Chondrocyte (in vitro differentiated cells): ENCODE data around the gene GALNT13. TPM values are rescaled to one million over a fixed set of nuclear protein-coding genes. Genes with fewer than 3 reads are reported as not detected.

Experiments
- DNase-seq: peaks from one replicate; pipeline ENCODE4 v3.0.0; 2021; ENCODE audit warnings: mixed read lengths, low spot score
- H3K27ac Mint-ChIP-seq: one replicate; pipeline ENCODE4 v1.8.0; 2021; ENCODE audit warnings: mild to moderate bottlenecking, moderate library complexity, mixed read lengths; ENCODE audit not compliant: unreplicated experiment
- H3K27me3 Mint-ChIP-seq: 2 replicates; pipeline ENCODE4 v1.8.0; 2021; ENCODE audit warnings: low read depth, mixed read lengths
- H3K36me3 Mint-ChIP-seq: 2 replicates; pipeline ENCODE4 v1.8.0; 2021; ENCODE audit warnings: low read depth, mixed read lengths
- H3K4me1 Mint-ChIP-seq: 2 replicates; pipeline ENCODE4 v1.8.0; 2021; ENCODE audit warnings: low read depth, mild to moderate bottlenecking, mixed read lengths
- H3K4me3 Mint-ChIP-seq: one replicate; pipeline ENCODE4 v1.8.0; 2021; ENCODE audit warnings: mild to moderate bottlenecking, moderate library complexity, mixed read lengths; ENCODE audit not compliant: unreplicated experiment
- H3K9me3 Mint-ChIP-seq: 2 replicates; pipeline ENCODE4 v1.8.0; 2021; ENCODE audit warnings: low read depth, mixed read lengths
- CTCF ChIP-seq: fragments of 200-600 bp; sonication (generic); IDR thresholded peaks from 2 replicates; pipeline ENCODE4 v1.5.0; 2021; ENCODE audit warnings: antibody characterized with exemption, mild to moderate bottlenecking, moderate library complexity
- total RNA-seq: library from RNA; stranded (reverse); gene quantifications from 3 replicates; pipeline ENCODE4 v1.2.1, GENCODE V29; 2021

GALNT13 gene
- total RNA-seq, 1 donor from 2014 or later = not detected

GRCh38 chr2:153944800-153945199, 73.1 kb downstream of the GALNT13 start:
- Mint-ChIP-seq H3K27me3 (peaks cover 2% of the 10 kb centered on the region), H3K4me3 (no peak overlapping the region), H3K36me3 (no peaks in the 10 kb centered on the region), H3K4me1 (no peaks in the 10 kb centered on the region), H3K27ac (no peak overlapping the region), H3K9me3 (peaks cover 8% of the 10 kb centered on the region)
- DNase-seq = no peak
- TF ChIP-seq CTCF = no peak

GRCh38 chr2:153946036-153946435, 74.3 kb downstream of the GALNT13 start:
- Mint-ChIP-seq H3K9me3 (peaks cover 8% of the 10 kb centered on the region), H3K27ac (no peak overlapping the region), H3K36me3 (no peaks in the 10 kb centered on the region), H3K4me3 (no peak overlapping the region), H3K4me1 (no peaks in the 10 kb centered on the region), H3K27me3 (peaks cover 2% of the 10 kb centered on the region)
- no peak for TF ChIP-seq CTCF
- DNase-seq = no peak

- no peaks in the 10 kb centered on the region for H3K9me3 Mint-ChIP-seq
- no peak overlapping the region for H3K4me3 Mint-ChIP-seq
- no peak for TF ChIP-seq CTCF
- H3K4me1 Mint-ChIP-seq = no peaks in the 10 kb centered on the region
- H3K36me3 Mint-ChIP-seq = no peaks in the 10 kb centered on the region
- no peak overlapping the region for H3K27ac Mint-ChIP-seq
- no peaks in the 10 kb centered on the region for H3K27me3 Mint-ChIP-seq
- DNase-seq = no peak
Observed at GRCh38 chr2:153953761-153954160, 82.0 kb downstream of the GALNT13 start.

GRCh38 chr2:153963256-153963655, 91.5 kb downstream of the GALNT13 start:
- Mint-ChIP-seq H3K36me3 (no peaks in the 10 kb centered on the region), H3K4me3 (no peak overlapping the region), H3K4me1 (peaks cover 13% of the 10 kb centered on the region), H3K27ac (no peak overlapping the region), H3K9me3 (peaks cover 10% of the 10 kb centered on the region), H3K27me3 (no peaks in the 10 kb centered on the region)
- DNase-seq = no peak
- TF ChIP-seq CTCF = no peak

GRCh38 chr2:153967248-153967973, 95.7 kb downstream of the GALNT13 start:
- Mint-ChIP-seq H3K36me3 (no peaks in the 10 kb centered on the region), H3K27ac (no peak overlapping the region), H3K9me3 (peaks cover 5% of the 10 kb centered on the region), H3K27me3 (no peaks in the 10 kb centered on the region), H3K4me3 (no peak overlapping the region), H3K4me1 (peaks cover 18% of the 10 kb centered on the region)
- DNase-seq = no peak
- no peak for TF ChIP-seq CTCF
